CD4-positive, alpha-beta T cell treated with Interleukin-6 at 100 ng/mL for 8 hours (primary cell): ENCODE results near the gene ZNF334.

ENCODE experiments used
- DNase-seq: peaks from one replicate; pipeline ENCODE4 v3.0.0-alpha.2; 2020; ENCODE audit warnings: mixed read lengths, low spot score

The ZNF334 gene

GRCh38 chr20:46512943-46513844 is at the start of gene ZNF334:
ZNF334 (minus strand) TSS chr20:46513559; CDS start chr20:46512102, 1,457 bp downstream.
- DNase-seq = no peak

- DNase-seq = peak; percentile 33
Observed at GRCh38 chr20:46562373-46563169, 49.2 kb upstream of the ZNF334 start.

- DNase-seq = no peak
Observed at GRCh38 chr20:46562009-46562372, 48.6 kb upstream of the ZNF334 start.

GRCh38 chr20:46559685-46560440 is 46.5 kb upstream of the ZNF334 start:
- DNase-seq = no peak

GRCh38 chr20:46559001-46559400 is 45.6 kb upstream of the ZNF334 start:
- DNase-seq = no peak

GRCh38 chr20:46558511-46558959 is 45.2 kb upstream of the ZNF334 start:
- DNase-seq = no peak

GRCh38 chr20:46557231-46557956 is 44.0 kb upstream of the ZNF334 start:
- no peak for DNase-seq

GRCh38 chr20:46555370-46555956 is 42.1 kb upstream of the ZNF334 start:
- DNase-seq = no peak

- no peak for DNase-seq
Observed at GRCh38 chr20:46554828-46555227, 41.5 kb upstream of the ZNF334 start.

- DNase-seq = no peak
Observed at GRCh38 chr20:46553926-46554325, 40.6 kb upstream of the ZNF334 start.

GRCh38 chr20:46552460-46553420 is 39.4 kb upstream of the ZNF334 start:
- peak; percentile 12 for DNase-seq

- no peak for DNase-seq
Observed at GRCh38 chr20:46551522-46552381, 38.4 kb upstream of the ZNF334 start.

- DNase-seq = no peak
Observed at GRCh38 chr20:46550461-46550860, 37.1 kb upstream of the ZNF334 start, which contains the start of gene OCSTAMP. OCSTAMP (minus strand) TSS chr20:46550654; CDS start chr20:46550560, 94 bp downstream.

GRCh38 chr20:46549188-46549972 is 36.0 kb upstream of the ZNF334 start:
- no peak for DNase-seq

GRCh38 chr20:46548688-46549087 is 35.3 kb upstream of the ZNF334 start:
- no peak for DNase-seq

GRCh38 chr20:46547995-46548394 is 34.6 kb upstream of the ZNF334 start:
- no peak for DNase-seq

- no peak for DNase-seq
Observed at GRCh38 chr20:46546936-46547335, 33.6 kb upstream of the ZNF334 start.

- DNase-seq = no peak
Observed at GRCh38 chr20:46546298-46546697, 32.9 kb upstream of the ZNF334 start.
